ENCODE results near the gene SP8. TPM values are rescaled to one million over a fixed set of nuclear protein-coding genes. Genes with fewer than 3 reads are reported as not detected.

SP8 gene
- total RNA-seq, 1 experiment from 2014 or later, result not detected

DNA sequence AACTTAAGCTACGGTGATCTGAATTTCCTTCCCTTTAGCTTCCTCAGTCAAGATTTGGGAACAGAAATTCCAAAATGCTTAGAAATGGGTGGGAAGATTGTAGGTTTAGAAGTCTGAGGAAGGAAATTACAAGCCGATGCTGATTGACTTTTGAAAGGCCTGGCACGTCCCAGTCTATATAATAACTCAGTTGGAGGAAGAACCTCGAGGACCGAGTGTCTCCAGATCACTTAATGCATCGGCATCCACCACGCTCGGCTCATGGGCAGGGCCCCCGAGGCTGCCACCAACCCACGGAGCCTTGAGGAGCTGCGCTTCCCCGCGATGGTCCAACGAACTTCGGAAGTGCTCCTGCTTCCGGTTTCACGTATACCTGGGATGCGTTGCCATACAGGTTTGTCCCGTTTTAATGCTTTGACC lies 10.4 kb upstream of the SP8 start:
- POLR2A ChIA-PET, result interaction anchor here (0.7 kb wide), 1 partner anchor 464 kb away, joined by 3 read pairs; no protein-coding TSS in a partner anchor
- peaks cover 44% of the 10 kb centered on the region for H3K27me3 ChIP-seq (ENCODE audit: control insufficient read depth, insufficient read depth, low read length)
- in situ Hi-C loops (cut with HindIII; ENCODE audit: low pct_unique_long_range_greater_than_20kb, low sequenced_read_pairs), result no loop called here

DNA sequence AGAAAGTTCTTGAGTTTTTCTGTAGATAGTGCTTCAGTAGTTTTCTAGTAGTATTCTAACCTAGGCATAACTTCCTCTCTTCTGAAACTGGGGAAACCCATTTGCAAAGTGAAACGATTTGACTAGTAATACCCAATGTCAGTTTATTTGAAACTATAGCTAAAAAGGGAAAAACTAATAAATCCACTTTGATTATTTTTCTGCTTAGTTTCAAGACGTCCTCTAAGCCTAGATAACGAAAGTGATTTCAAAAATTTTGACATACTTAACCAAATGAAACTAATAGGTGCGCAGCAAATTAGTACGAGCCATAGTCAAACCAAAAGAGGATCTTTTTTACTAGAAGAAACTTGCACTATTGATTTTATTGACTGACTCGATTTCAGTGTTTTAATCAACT lies 9.8 kb upstream of the SP8 start:
- ATAC-seq (no peak), DNase-seq (ENCODE audit: low read depth, low spot score) (no peak)
- Histone ChIP-seq H3K27ac (ENCODE audit: low read length) (no peak overlapping the region), H3K27me3 (ENCODE audit: control insufficient read depth, insufficient read depth, low read length) (peaks cover 49% of the 10 kb centered on the region), H3K9me3 (ENCODE audit: control insufficient read depth, insufficient read depth, low read depth, low read length) (no peaks in the 10 kb centered on the region), H3K4me3 (ENCODE audit: low read depth in 2 of 2, low read length in 2 of 2) (no peak overlapping the region), H3K4me1 (ENCODE audit: control insufficient read depth, insufficient read depth, low read length) (no peaks in the 10 kb centered on the region; the same call in 1 of the 2 replicates), H3K36me3 (ENCODE audit: control insufficient read depth, insufficient read depth, low read length) (no peaks in the 10 kb centered on the region)
- TF ChIP-seq, protein P1, sequence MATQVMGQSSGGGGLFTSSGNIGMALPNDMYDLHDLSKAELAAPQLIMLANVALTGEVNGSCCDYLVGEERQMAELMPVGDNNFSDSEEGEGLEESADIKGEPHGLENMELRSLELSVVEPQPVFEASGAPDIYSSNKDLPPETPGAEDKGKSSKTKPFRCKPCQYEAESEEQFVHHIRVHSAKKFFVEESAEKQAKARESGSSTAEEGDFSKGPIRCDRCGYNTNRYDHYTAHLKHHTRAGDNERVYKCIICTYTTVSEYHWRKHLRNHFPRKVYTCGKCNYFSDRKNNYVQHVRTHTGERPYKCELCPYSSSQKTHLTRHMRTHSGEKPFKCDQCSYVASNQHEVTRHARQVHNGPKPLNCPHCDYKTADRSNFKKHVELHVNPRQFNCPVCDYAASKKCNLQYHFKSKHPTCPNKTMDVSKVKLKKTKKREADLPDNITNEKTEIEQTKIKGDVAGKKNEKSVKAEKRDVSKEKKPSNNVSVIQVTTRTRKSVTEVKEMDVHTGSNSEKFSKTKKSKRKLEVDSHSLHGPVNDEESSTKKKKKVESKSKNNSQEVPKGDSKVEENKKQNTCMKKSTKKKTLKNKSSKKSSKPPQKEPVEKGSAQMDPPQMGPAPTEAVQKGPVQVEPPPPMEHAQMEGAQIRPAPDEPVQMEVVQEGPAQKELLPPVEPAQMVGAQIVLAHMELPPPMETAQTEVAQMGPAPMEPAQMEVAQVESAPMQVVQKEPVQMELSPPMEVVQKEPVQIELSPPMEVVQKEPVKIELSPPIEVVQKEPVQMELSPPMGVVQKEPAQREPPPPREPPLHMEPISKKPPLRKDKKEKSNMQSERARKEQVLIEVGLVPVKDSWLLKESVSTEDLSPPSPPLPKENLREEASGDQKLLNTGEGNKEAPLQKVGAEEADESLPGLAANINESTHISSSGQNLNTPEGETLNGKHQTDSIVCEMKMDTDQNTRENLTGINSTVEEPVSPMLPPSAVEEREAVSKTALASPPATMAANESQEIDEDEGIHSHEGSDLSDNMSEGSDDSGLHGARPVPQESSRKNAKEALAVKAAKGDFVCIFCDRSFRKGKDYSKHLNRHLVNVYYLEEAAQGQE (IDR thresholded peaks at IDR 0.05; ENCODE audit: insufficient read depth in 1 of 2, low read depth in 2 of 2, low read length in 1 of 2), result no peak
- TF ChIP-seq SIN3A (IDR thresholded peaks at IDR 0.05; ENCODE audit: borderline replicate concordance, insufficient read depth, low read depth, low read length), result no peak
- TF ChIP-seq TCF7L2 (IDR thresholded peaks at IDR 0.05; ENCODE audit: low read depth, low read length), result no peak
- TF ChIP-seq, protein P2, sequence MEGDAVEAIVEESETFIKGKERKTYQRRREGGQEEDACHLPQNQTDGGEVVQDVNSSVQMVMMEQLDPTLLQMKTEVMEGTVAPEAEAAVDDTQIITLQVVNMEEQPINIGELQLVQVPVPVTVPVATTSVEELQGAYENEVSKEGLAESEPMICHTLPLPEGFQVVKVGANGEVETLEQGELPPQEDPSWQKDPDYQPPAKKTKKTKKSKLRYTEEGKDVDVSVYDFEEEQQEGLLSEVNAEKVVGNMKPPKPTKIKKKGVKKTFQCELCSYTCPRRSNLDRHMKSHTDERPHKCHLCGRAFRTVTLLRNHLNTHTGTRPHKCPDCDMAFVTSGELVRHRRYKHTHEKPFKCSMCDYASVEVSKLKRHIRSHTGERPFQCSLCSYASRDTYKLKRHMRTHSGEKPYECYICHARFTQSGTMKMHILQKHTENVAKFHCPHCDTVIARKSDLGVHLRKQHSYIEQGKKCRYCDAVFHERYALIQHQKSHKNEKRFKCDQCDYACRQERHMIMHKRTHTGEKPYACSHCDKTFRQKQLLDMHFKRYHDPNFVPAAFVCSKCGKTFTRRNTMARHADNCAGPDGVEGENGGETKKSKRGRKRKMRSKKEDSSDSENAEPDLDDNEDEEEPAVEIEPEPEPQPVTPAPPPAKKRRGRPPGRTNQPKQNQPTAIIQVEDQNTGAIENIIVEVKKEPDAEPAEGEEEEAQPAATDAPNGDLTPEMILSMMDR (IDR thresholded peaks at IDR 0.05), result no peak
- TF ChIP-seq POLR2AphosphoS5 (IDR thresholded peaks at IDR 0.05; ENCODE audit: low read depth, low read length), result no peak
- no TSS peak for BruUV-seq (replicated peaks)
- ChIA-PET POLR2A (interaction anchor here (0.7 kb wide), 1 partner anchor 464 kb away, joined by 3 read pairs; no protein-coding TSS in a partner anchor), CTCF (no interaction called here)
- in situ Hi-C loops (cut with HindIII; ENCODE audit: low pct_unique_long_range_greater_than_20kb, low sequenced_read_pairs), result no loop called here
- intact Hi-C loops (cut with micrococcal nuclease; ENCODE audit: unreplicated experiment), result loop anchor here (10.0 kb wide), 1 partner anchor 628 kb away; the partner anchor contains the start of gene SP4

More for the DNA sequence above, 10.4 kb upstream of the SP8 start:
- Histone ChIP-seq H3K36me3 (ENCODE audit: control insufficient read depth, insufficient read depth, low read length) (no peaks in the 10 kb centered on the region), H3K27ac (ENCODE audit: low read length) (no peak overlapping the region), H3K4me1 (ENCODE audit: control insufficient read depth, insufficient read depth, low read length) (no peaks in the 10 kb centered on the region; the same call in 1 of the 2 replicates), H3K9me3 (ENCODE audit: control insufficient read depth, insufficient read depth, low read depth, low read length) (no peaks in the 10 kb centered on the region), H3K4me3 (ENCODE audit: low read depth in 2 of 2, low read length in 2 of 2) (peak overlapping the region; percentile 48 to 80)
- CTCF ChIA-PET, result no interaction called here
- TF ChIP-seq, protein P2 (IDR thresholded peaks at IDR 0.05), result no peak
- TF ChIP-seq TCF7L2 (IDR thresholded peaks at IDR 0.05; ENCODE audit: low read depth, low read length) (no peak), SIN3A (IDR thresholded peaks at IDR 0.05; ENCODE audit: borderline replicate concordance, insufficient read depth, low read depth, low read length) (no peak), POLR2AphosphoS5 (IDR thresholded peaks at IDR 0.05; ENCODE audit: low read depth, low read length) (no peak)
- TF ChIP-seq, protein P1 (IDR thresholded peaks at IDR 0.05; ENCODE audit: insufficient read depth in 1 of 2, low read depth in 2 of 2, low read length in 1 of 2), result no peak
- no peak for DNase-seq (ENCODE audit: low read depth, low spot score)
- intact Hi-C loops (cut with micrococcal nuclease; ENCODE audit: unreplicated experiment), result loop anchor here (10.0 kb wide), 1 partner anchor 628 kb away; the partner anchor contains the start of gene SP4
- no peak for ATAC-seq
- no TSS peak for BruUV-seq (replicated peaks)
